HG02642 (cell line): Measurements from ENCODE around the gene SLC13A5.
"Not testable (repeated sequence)": the region's sequence is repeated elsewhere in the genome, so short reads cannot be mapped to it uniquely, and the experiment has no call there.

Experiments
- ATAC-seq: cut with Tn5 transposase; IDR thresholded peaks from one replicate; pipeline ENCODE4 v1.9.1; 2021; ENCODE audit warnings: mild to moderate bottlenecking; ENCODE audit not compliant: unreplicated experiment, poor library complexity

SLC13A5 gene

GRCh38 chr17:6713130-6713917 lies at the start of gene SLC13A5:
Gene SLC13A5, minus strand, starts transcription at chr17:6713369. Its CDS starts 36 bp downstream, at chr17:6713333.
- ATAC-seq: no peak

GRCh38 chr17:6761779-6762178 lies 48.6 kb upstream of the SLC13A5 start:
- ATAC-seq: no peak

GRCh38 chr17:6757747-6758146 lies 44.6 kb upstream of the SLC13A5 start:
- no peak for ATAC-seq

- no peak for ATAC-seq
These were observed 43.4 kb upstream of the SLC13A5 start for GRCh38 chr17:6756425-6757031.

GRCh38 chr17:6755731-6756184 lies 42.6 kb upstream of the SLC13A5 start, which contains the start of gene XAF1:
Gene XAF1, plus strand, starts transcription at chr17:6756046. Its CDS starts 33 bp downstream, at chr17:6756079.
- ATAC-seq: no peak

GRCh38 chr17:6755281-6755680 lies 42.1 kb upstream of the SLC13A5 start:
- no peak for ATAC-seq

- ATAC-seq: no peak
These were observed 40.4 kb upstream of the SLC13A5 start for GRCh38 chr17:6753546-6753945.

GRCh38 chr17:6753006-6753445 lies 39.9 kb upstream of the SLC13A5 start:
- no peak for ATAC-seq

GRCh38 chr17:6752068-6752909 lies 39.1 kb upstream of the SLC13A5 start:
- ATAC-seq: no peak

- no peak for ATAC-seq
These were observed 36.4 kb upstream of the SLC13A5 start for GRCh38 chr17:6749519-6749918.

- ATAC-seq: no peak
These were observed 35.4 kb upstream of the SLC13A5 start for GRCh38 chr17:6748617-6749016.

GRCh38 chr17:6746665-6747064 lies 33.5 kb upstream of the SLC13A5 start:
- ATAC-seq: not testable (repeated sequence)

GRCh38 chr17:6729531-6729930 lies 16.4 kb upstream of the SLC13A5 start:
- ATAC-seq: no peak

- no peak for ATAC-seq
These were observed 10.8 kb upstream of the SLC13A5 start for GRCh38 chr17:6724009-6724408.

- ATAC-seq: no peak
These were observed 8.6 kb upstream of the SLC13A5 start for GRCh38 chr17:6721744-6722143.

- ATAC-seq: no peak
These were observed 3.6 kb upstream of the SLC13A5 start for GRCh38 chr17:6716736-6717135.

- no peak for ATAC-seq
These were observed 1.2 kb upstream of the SLC13A5 start for GRCh38 chr17:6714315-6714874.

- ATAC-seq: no peak
These were observed 726 bp upstream of the SLC13A5 start for GRCh38 chr17:6713918-6714271.

- ATAC-seq: no peak
These were observed 377 bp downstream of the SLC13A5 start for GRCh38 chr17:6712854-6713129.

- ATAC-seq: no peak
These were observed 913 bp downstream of the SLC13A5 start for GRCh38 chr17:6712058-6712853.
